Neural crest cell (in vitro differentiated cells): ENCODE data around the gene CLPSL2. TPM values are rescaled to one million over a fixed set of nuclear protein-coding genes. Genes with fewer than 3 reads are reported as not detected.

Source experiments
- DNase-seq: peaks from one replicate; pipeline ENCODE4 v3.0.0; 2021; ENCODE audit warnings: low read depth, mixed read lengths, low spot score
- H3K27ac Mint-ChIP-seq: one replicate; pipeline ENCODE4 v1.8.0; 2021; ENCODE audit warnings: mild to moderate bottlenecking, mixed read lengths; ENCODE audit not compliant: unreplicated experiment
- H3K27me3 Mint-ChIP-seq: 2 replicates; pipeline ENCODE4 v1.8.0; 2021; ENCODE audit warnings: low read depth, mild to moderate bottlenecking, mixed read lengths
- H3K36me3 Mint-ChIP-seq: 2 replicates; pipeline ENCODE4 v1.8.0; 2021; ENCODE audit warnings: low read depth, mild to moderate bottlenecking, mixed read lengths
- H3K4me1 Mint-ChIP-seq: 2 replicates; pipeline ENCODE4 v1.8.0; 2021; ENCODE audit warnings: mixed read lengths
- H3K4me3 Mint-ChIP-seq: one replicate; pipeline ENCODE4 v1.8.0; 2021; ENCODE audit warnings: mild to moderate bottlenecking, mixed read lengths
- H3K9me3 Mint-ChIP-seq: 2 replicates; pipeline ENCODE4 v1.8.0; 2021; ENCODE audit warnings: mixed read lengths
- total RNA-seq: library from RNA; stranded (reverse); gene quantifications from 2 replicates; pipeline ENCODE4 v1.2.1, GENCODE V29; 2021
- TF ChIP-seq, protein P1 (sequence below): fragments of 200-600 bp; sonication (generic); conservative IDR thresholded peaks from 2 replicates; pipeline ENCODE4 v1.5.0; 2021; ENCODE audit warnings: antibody characterized with exemption, mild to moderate bottlenecking

The CLPSL2 gene
- total RNA-seq, 1 donor from 2014 or later = not detected

DNA sequence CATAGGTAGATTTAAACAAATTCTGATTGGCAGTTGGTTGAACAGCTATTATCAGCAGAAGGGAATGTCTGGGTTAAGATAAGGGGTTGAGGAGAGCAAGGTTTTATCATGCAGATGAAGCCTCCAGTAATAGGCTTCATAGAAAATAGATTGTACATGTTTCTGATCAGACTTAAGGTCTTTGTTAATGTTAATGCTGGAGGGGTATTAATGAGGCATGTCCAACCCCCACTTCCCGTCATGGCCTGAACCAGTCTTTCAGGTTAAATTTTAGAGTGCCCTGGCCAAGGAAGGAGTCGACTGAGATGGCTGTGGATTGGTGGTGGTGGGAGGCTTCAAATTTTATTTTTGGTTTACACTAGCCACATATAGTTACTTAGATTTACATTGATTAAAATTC, 7.8 kb downstream of the CLPSL2 start:
- Mint-ChIP-seq H3K27me3 (peaks cover 28% of the 10 kb centered on the region), H3K4me1 (no peaks in the 10 kb centered on the region), H3K36me3 (no peaks in the 10 kb centered on the region), H3K27ac (no peak overlapping the region), H3K4me3 (no peak overlapping the region), H3K9me3 (no peaks in the 10 kb centered on the region)
- TF ChIP-seq, protein P1, sequence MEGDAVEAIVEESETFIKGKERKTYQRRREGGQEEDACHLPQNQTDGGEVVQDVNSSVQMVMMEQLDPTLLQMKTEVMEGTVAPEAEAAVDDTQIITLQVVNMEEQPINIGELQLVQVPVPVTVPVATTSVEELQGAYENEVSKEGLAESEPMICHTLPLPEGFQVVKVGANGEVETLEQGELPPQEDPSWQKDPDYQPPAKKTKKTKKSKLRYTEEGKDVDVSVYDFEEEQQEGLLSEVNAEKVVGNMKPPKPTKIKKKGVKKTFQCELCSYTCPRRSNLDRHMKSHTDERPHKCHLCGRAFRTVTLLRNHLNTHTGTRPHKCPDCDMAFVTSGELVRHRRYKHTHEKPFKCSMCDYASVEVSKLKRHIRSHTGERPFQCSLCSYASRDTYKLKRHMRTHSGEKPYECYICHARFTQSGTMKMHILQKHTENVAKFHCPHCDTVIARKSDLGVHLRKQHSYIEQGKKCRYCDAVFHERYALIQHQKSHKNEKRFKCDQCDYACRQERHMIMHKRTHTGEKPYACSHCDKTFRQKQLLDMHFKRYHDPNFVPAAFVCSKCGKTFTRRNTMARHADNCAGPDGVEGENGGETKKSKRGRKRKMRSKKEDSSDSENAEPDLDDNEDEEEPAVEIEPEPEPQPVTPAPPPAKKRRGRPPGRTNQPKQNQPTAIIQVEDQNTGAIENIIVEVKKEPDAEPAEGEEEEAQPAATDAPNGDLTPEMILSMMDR = no peak
- DNase-seq = no peak

DNA sequence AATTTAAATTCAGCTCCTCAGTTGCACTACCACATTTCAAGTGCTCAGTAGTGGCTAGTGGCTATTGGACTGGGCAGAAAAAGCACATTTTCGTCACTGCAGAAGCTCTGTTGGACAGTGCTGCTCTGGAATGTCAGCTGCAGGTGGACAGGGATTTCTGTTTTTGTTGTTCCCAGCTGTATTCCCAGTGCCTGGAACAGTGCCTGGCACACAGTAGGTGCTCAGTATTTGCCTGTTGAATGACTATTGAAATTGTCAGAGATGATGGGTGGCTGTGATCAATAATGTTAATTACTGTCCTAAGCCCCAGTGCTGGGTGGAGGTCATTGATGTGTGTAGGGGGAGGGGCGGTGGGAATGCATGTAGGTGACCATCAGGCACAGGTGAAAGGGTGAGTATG, 9.9 kb downstream of the CLPSL2 start:
- no peaks in the 10 kb centered on the region for H3K36me3 Mint-ChIP-seq
- H3K4me3 Mint-ChIP-seq = no peak overlapping the region
- H3K27me3 Mint-ChIP-seq = peaks cover 32% of the 10 kb centered on the region
- no peaks in the 10 kb centered on the region for H3K9me3 Mint-ChIP-seq
- DNase-seq = no peak
- TF ChIP-seq, protein P1 = no peak
- H3K27ac Mint-ChIP-seq = no peak overlapping the region
- H3K4me1 Mint-ChIP-seq = no peaks in the 10 kb centered on the region

DNA sequence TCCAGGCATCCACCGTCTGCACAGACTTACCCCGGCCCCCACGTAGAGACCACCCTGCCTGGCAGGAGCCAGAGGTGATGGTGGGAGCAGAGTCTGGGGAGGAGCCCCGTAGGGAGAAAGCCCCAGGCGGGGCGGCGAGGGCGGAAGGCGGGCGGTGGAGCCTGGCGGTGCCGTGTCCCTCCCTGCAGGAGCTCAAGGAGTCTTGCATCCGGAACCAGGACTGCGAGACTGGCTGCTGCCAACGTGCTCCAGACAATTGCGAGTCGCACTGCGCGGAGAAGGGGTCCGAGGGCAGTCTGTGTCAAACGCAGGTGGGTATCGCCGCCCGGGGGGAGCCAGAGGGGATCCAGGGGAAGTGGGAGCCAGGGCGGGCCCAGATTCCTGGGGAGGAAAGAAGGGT, 10.4 kb downstream of the CLPSL2 start:
- H3K27ac Mint-ChIP-seq = no peak overlapping the region
- no peak for DNase-seq
- H3K36me3 Mint-ChIP-seq = no peaks in the 10 kb centered on the region
- H3K4me3 Mint-ChIP-seq = no peak overlapping the region
- H3K4me1 Mint-ChIP-seq = no peaks in the 10 kb centered on the region
- H3K9me3 Mint-ChIP-seq = no peaks in the 10 kb centered on the region
- peaks cover 32% of the 10 kb centered on the region for H3K27me3 Mint-ChIP-seq
- TF ChIP-seq, protein P1 = no peak

DNA sequence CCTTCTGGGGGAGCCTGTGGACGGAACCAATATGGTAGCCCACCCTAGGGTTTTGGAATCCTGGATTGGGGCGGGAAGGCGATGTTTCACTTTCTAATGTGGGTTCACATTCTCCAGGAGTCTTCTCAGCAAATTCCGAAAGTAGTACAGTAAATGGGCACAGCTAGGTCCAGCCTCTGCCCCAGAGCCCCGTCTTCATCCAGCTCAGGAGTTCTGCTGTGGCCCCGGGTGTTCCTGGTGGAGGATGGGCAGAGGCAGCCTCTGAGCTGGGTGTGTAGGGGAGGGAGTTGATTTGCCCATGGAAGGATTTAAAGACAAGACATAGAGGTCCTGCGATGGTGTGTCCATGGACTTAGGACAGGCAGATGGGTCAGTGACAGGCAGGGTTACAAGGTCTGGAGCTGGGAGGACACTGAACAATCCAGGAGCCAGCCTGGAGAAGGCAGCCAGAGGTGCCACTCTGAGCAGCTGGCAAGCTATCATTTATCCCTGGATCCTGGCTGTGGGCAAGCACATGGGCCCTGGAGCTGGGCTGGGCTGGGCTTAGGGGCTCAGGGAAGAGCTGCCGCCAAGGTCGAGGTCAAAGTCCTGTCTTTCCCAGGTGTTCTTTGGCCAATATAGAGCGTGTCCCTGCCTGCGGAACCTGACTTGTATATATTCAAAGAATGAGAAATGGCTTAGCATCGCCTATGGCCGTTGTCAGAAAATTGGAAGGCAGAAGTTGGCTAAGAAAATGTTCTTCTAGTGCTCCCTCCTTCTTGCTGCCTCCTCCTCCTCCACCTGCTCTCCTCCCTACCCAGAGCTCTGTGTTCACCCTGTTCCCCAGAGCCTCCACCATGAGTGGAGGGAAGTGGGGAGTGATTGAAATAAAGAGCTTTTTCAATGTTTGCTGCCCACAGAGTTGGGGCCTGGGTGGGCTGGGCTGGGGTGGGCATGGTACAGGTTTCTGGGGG, 11.1 kb downstream of the CLPSL2 start:
- Mint-ChIP-seq H3K4me1 (no peaks in the 10 kb centered on the region), H3K27me3 (peaks cover 32% of the 10 kb centered on the region), H3K4me3 (no peak overlapping the region), H3K9me3 (no peaks in the 10 kb centered on the region), H3K36me3 (no peaks in the 10 kb centered on the region), H3K27ac (no peak overlapping the region)
- TF ChIP-seq, protein P1 = no peak
- DNase-seq = no peak

DNA sequence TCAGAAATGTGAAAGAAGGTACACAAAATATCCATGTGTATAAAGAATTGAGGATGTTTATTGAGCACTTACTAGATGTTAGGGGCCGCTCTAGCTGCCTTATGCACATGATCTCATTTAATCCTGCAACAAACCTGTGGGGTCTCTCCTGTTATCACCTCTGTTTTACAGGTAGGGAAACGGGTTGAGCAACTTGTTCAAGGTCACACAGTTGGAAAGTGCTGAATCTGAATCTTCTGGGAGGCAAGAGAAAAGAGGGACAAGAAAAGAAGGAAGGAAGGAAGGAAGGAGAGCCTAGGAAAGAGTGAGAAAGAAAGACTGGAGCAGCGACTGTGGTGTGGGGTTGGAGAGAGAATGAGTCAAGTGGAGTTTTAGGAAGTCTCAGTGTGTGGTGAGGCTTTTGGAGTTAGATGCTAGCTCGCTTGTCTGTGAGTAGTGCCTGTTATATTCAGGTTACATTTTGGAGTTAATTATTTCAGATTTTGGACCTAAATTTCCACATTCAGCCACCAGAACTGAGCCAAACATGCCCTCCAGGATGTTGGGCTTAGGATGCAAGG, 12.1 kb downstream of the CLPSL2 start:
- no peaks in the 10 kb centered on the region for H3K36me3 Mint-ChIP-seq
- DNase-seq = no peak
- H3K4me1 Mint-ChIP-seq = no peaks in the 10 kb centered on the region
- H3K9me3 Mint-ChIP-seq = no peaks in the 10 kb centered on the region
- peaks cover 32% of the 10 kb centered on the region for H3K27me3 Mint-ChIP-seq
- TF ChIP-seq, protein P1 = no peak
- H3K27ac Mint-ChIP-seq = no peak overlapping the region
- no peak overlapping the region for H3K4me3 Mint-ChIP-seq
